ENCODE measurements around the gene RBFOX1. TPM values are rescaled to one million over a fixed set of nuclear protein-coding genes. Genes with fewer than 3 reads are reported as not detected.

RBFOX1 gene
- total RNA-seq, 1 experiment from 2014 or later, result not detected

GRCh38 chr16:7624871-7625766, 292.5 kb downstream of the RBFOX1 start:
- no peaks in the 10 kb centered on the region for H3K36me3 ChIP-seq (ENCODE audit: control insufficient read depth in 1 of 2, insufficient read depth in 2 of 2, low read length in 2 of 2)
- no peak for ATAC-seq
- no peaks in the 10 kb centered on the region for H3K4me1 ChIP-seq (ENCODE audit: control insufficient read depth in 1 of 2, insufficient read depth in 2 of 2, low read length in 2 of 2)
- CTCF ChIA-PET, result no interaction called here
- H2AFZ ChIP-seq (ENCODE audit: low read depth, low read length, poor library complexity, severe bottlenecking), result no peak overlapping the region
- no peak overlapping the region for H3K4me2 ChIP-seq (ENCODE audit: low read length)
- TF ChIP-seq CBX3 (IDR thresholded peaks at IDR 0.05; ENCODE audit: low read depth) (no peak), CTCF (IDR thresholded peaks at IDR 0.05 in 2 of 3, conservative IDR thresholded peaks at IDR 0.05 in 1 of 3; ENCODE audit: borderline replicate concordance in 1 of 3, insufficient read depth in 1 of 3, low read depth in 2 of 3, low read length in 2 of 3) (no peak), POLR2A (IDR thresholded peaks at IDR 0.05; ENCODE audit: borderline replicate concordance, extremely low read depth, insufficient read depth, insufficient read length) (no peak), JUND (IDR thresholded peaks at IDR 0.05) (no peak), MAX (IDR thresholded peaks at IDR 0.05) (no peak), SRF (IDR thresholded peaks at IDR 0.05; ENCODE audit: low read depth) (no peak), CEBPB (IDR thresholded peaks at IDR 0.05; ENCODE audit: low read depth) (no peak), YY1 (IDR thresholded peaks at IDR 0.05; ENCODE audit: extremely low read depth, insufficient replicate concordance, low read depth, low read length) (no peak)
- no peaks in the 10 kb centered on the region for H3K27me3 ChIP-seq (ENCODE audit: insufficient read depth, low read length)
- POLR2A ChIA-PET, result no interaction called here
- BruUV-seq (replicated peaks), result no TSS peak
- intact Hi-C loops (cut with micrococcal nuclease), result no loop called here
- peaks cover 8 to 25% of the 10 kb centered on the region in 2 experiments; a peak in 2 of 4 replicates for H3K9me3 ChIP-seq (ENCODE audit: control insufficient read depth in 1 of 2, insufficient read depth in 1 of 2, low read depth in 1 of 2, low read length in 2 of 2)
- H3K9me2 ChIP-seq (ENCODE audit: insufficient read depth), result no peaks in the 10 kb centered on the region
- H3K27ac ChIP-seq (ENCODE audit: low read depth, low read length), result no peak overlapping the region
- RAD21 ChIA-PET (ENCODE audit: low non-redundant PET in 1 of 2, low total read pairs in 2 of 2, uncharacterized antibody in 2 of 2, unreplicated experiment in 2 of 2), result no interaction called here
- no peak overlapping the region for H3K4me3 ChIP-seq (replicated peaks in 1 of 2; ENCODE audit: low read depth in 1 of 2, low read length in 2 of 2)
- H3K79me2 ChIP-seq (ENCODE audit: insufficient read depth, low read length), result no peaks in the 10 kb centered on the region
- no peak overlapping the region for H3K9ac ChIP-seq (ENCODE audit: low read length)
- no peaks in the 10 kb centered on the region for H4K20me1 ChIP-seq (ENCODE audit: insufficient read depth)
- no peak for DNase-seq (ENCODE audit: low read depth, low spot score)
